HG02884 (cell line): ENCODE measurements around the gene SEMA3F.

Experiments used
- ATAC-seq: cut with Tn5 transposase; IDR thresholded peaks from one replicate; pipeline ENCODE4 v1.9.1; 2021; ENCODE audit warnings: mild to moderate bottlenecking, moderate library complexity; ENCODE audit not compliant: unreplicated experiment

The SEMA3F gene

DNA sequence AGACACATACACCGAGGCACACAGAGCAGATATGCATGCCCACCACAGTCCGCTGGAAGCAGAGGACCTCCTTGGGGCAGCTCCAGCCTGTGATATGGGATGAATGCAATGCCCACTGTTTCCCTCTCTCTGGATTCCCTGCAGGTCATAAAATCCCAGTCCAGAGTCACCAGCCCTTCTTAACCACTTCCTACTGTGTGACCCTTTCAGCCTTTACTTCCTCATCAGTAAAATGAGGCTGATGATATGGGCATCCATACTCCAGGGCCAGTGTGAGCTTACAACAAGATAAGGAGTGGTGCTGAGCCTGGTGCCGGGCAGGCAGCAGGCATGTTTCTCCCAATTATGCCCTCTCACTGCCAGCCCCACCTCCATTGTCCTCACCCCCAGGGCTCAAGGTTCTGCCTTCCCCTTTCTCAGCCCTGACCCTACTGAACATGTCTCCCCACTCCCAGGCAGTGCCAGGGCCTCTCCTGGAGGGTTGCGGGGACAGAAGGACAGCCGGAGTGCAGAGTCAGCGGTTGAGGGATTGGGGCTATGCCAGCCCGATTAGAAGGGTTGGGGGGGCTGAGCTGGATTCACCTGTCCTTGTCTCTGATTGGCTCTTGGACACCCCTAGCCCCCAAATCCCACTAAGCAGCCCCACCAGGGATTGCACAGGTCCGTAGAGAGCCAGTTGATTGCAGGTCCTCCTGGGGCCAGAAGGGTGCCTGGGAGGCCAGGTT is 36.0 kb downstream of the SEMA3F start, which contains the start of gene GNAT1:
GNAT1 (plus strand) TSS at position 675 of the 725 bp plus-strand sequence. CDS start 116 bp downstream, outside the sequence.
- no peak for ATAC-seq

DNA sequence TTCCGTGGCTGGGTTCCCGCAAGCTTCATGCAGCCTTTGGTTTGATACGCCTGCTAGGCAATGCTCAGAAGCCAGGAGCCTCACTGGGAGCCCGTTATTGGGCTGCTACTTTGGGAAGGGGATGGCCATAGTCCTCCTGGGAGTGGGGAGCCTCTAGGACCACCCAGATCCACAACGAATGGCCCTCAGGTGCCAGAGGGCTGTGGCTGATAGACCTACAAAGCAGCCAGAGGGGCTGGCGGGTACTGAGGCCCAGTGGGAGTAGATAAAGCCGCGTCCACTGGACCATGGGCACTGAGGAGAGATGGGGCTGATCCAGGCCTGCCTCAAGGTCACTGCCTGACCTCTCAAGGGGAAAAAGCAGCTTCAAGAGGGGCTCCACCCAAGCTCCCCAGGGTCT is 37.0 kb downstream of the SEMA3F start:
- no peak for ATAC-seq

DNA sequence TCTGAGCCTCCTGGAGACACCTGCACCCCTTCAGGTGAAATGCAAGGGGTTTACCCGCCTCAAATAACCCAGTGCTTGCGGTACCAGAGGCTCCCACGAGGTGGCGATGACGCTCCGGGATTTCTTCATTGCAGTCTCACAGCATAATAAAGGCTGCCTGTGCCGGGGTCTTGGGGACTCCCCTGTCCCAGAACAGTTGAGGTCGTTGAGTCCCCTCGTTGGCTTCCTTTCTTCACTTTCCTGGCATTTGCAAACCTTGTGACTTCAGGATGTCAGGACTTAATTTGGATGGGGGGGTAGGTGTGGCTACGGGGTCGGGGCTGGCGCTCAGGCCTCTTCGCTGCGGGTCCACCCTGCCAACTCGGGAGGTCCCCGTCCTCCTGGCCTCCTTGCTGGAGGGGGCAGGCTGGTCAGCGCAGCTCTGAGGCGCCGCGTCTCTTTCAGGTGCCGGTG is 37.6 kb downstream of the SEMA3F start:
- no peak for ATAC-seq

DNA sequence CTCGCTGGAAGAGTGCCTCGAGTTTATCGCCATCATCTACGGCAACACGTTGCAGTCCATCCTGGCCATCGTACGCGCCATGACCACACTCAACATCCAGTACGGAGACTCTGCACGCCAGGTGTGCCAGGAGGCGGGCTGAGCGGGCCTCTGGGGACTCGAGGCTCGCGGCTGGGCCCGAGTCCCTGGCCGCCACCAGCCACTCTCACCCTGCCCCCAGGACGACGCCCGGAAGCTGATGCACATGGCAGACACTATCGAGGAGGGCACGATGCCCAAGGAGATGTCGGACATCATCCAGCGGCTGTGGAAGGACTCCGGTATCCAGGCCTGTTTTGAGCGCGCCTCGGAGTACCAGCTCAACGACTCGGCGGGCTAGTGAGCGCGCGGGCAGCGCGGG is 38.2 kb downstream of the SEMA3F start:
- ATAC-seq = no peak

DNA sequence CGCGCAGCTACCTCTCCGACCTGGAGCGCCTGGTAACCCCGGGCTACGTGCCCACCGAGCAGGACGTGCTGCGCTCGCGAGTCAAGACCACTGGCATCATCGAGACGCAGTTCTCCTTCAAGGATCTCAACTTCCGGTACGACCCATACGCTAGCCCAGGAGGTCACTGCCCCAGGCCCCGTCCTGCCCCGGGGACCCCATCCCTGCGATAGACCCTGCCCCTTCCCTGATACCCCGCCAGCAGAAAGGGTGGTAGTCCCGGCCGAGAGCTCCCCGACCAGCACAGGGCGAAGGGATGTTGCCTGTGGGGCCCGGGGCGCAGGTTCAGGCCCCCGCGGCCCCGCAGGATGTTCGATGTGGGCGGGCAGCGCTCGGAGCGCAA is 38.6 kb downstream of the SEMA3F start:
- ATAC-seq = no peak

DNA sequence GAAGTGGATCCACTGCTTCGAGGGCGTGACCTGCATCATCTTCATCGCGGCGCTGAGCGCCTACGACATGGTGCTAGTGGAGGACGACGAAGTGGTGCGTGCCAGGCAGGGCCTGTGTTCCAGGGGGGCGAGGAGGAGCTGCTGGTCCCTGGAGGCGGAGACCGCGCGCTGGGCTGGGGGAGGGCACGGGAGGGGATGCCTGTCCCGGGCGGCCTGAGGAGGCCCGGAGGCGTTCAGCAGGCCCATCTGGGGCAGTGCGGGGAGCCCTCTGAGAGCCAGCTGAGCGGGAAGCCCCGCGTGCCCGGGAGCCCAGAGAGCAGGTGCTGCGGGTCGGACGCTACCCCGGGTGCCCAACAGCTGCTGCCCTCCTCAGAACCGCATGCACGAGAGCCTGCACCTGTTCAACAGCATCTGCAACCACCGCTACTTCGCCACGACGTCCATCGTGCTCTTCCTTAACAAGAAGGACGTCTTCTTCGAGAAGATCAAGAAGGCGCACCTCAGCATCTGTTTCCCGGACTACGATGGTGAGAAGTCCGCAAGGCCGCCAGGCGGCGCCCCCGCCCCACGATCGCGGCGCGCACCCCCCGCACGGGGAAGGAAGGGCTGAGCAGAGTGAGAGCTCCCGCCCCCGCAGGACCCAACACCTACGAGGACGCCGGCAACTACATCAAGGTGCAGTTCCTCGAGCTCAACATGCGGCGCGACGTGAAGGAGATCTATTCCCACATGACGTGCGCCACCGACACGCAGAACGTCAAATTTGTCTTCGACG is 39.2 kb downstream of the SEMA3F start:
- no peak for ATAC-seq

DNA sequence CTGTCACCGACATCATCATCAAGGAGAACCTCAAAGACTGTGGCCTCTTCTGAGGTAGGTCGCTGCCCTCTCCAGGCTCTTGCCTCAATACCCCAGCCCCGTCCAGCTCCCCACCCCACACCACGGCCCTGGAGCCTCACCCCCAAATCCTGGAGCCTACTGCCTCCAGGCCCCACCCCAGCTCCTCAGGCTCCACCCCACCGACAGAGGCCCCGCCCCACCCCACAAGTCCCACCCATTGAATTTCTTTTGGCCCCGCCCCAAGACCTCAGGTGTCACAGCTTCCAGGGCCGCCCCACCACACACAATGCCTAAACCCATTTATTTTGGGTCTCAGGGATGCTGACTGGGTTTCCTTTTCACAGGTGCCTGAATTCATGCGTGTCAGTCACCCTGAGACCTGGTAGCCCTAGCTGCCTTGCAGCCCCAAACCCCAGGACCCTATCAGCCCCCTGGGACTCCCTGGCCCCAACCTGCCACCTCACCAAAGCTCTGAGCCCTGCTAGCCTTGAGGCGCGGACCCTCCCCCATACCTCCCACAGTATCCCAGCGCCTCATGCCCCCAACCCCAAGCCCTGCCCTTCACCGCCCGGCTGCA is 39.9 kb downstream of the SEMA3F start:
- no peak for ATAC-seq

DNA sequence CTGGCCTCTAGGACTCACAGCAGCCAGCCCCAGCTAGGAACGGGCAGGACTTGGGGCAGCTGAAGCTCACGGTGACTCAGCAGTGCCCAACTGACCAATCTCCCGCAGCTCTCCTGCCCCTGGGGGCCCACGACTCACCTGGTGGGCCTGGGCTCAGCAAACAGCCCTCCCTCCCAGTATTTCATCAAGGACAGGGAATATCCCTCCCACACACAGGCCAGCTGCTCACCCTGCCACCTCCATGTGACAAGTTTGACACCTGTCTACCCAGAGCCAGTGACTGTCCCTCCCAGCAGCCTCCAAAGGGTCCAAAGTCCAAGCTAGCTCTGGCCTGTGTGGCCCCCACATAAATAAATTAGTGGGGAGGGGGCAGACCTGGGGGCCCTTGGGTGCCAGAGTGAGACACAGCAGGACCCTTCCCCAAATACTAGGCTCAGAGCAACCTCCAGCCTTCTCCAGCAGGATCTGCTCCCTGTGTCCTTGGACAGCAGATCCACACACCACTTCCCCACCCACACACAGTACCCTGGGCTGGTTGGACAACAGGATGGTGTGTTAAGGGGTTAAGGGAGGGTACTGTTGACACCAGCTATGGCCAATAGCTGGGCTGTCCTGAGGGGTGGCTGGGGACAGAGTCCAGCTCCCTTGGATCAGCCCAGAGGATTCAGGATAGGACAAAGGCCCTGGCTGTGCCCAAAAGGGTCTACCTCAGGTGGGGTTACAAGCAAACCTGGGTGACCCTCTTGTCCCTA is 40.6 kb downstream of the SEMA3F start:
- ATAC-seq = no peak

DNA sequence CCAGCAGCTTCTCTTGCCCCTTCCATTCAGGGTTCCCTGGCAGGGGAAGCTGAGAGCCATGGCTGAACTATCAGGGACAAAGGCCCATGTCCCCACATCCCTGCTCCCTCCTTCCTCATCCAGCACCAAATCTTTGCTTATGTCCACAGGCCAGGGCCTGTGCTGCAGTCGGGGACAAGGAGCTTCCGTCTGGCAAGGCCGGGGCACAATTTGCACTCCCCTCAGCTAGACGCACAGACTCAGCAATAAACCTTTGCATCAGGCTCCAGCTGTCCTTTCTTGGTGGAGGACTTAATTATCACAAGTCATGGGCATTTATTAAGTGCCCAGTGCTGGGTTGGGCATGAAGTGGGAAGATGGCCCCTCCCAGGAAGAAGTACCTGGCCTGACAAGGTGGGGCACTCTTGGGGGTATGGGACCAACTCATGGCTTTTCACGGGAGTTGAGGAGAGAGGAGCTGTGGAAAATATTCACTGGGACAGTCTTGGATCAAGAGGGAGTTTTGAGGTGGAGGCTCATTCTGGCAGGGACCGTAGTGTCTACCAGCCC is 41.2 kb downstream of the SEMA3F start:
- ATAC-seq = no peak

DNA sequence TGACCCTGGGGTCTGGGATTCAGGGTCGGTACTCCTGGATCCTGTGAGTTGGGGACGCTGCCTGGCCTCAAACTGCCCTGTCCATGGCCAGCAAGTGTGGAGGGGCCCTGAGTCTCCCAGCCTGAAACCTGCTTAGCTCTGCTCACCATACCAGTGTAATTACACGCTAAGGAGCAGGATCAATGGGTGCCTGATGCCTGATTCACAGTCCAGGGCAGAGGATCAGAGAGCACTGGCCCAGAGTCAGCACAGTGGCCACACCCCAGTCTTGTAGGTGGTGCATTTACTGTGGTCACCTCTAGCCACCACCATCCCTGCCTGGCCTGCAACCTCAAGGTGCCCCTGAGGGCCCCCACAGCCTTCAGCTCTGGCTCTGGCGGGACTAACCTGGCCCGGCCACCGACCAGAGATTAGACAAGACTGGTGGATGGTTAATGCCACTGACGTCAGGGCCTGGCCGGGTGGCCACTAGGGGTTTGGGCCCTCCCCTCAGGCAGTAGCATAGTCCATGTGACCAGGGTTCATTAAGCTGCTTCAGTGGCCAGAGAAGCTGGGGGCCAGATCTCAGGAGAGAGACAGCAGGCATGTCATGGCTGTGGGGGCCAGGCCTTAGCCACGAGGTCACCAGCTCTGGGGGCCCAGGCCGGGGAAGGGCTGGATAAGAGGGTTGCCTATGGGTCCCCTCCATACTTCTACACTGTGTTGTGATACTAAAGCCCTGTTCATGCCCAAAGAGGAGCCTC is 46.6 kb downstream of the SEMA3F start:
- no peak for ATAC-seq

DNA sequence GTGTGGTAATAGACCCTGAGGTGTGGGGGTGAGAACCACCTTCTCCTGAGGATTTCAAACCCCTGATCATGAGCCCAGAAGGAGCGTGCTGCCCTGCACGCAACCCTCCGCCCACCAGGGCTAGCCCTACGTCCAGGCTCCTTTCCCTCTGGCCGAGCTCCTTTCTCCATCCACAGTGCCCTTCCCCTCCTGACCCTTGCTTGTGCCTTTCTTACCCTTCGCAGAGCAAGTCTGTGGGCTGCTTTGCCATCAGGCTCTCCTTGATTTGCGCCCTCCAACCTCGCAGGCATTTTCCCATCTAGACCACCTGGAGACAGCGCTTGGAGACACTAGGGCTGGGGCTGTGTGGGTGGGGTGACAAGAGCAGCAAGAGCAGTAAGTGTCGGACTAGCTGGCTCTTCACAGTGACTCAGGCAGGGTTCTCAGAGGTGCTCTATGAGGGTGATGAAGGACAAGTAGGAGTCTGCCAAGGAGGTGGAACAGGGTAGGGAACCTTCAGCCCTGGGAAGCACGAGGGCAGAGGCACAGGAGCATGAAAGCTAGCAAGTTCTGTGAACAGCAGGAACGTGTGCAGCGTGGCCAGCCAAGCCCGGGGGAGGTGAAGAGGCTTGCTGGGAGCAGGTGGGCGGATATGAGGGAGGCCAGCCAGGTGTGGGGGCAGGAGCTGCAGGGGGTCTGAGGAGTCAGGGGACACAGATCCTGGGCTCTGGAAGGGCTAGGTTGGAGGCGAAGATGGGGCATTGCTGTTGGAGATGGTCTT is 47.4 kb downstream of the SEMA3F start:
- ATAC-seq = no peak

DNA sequence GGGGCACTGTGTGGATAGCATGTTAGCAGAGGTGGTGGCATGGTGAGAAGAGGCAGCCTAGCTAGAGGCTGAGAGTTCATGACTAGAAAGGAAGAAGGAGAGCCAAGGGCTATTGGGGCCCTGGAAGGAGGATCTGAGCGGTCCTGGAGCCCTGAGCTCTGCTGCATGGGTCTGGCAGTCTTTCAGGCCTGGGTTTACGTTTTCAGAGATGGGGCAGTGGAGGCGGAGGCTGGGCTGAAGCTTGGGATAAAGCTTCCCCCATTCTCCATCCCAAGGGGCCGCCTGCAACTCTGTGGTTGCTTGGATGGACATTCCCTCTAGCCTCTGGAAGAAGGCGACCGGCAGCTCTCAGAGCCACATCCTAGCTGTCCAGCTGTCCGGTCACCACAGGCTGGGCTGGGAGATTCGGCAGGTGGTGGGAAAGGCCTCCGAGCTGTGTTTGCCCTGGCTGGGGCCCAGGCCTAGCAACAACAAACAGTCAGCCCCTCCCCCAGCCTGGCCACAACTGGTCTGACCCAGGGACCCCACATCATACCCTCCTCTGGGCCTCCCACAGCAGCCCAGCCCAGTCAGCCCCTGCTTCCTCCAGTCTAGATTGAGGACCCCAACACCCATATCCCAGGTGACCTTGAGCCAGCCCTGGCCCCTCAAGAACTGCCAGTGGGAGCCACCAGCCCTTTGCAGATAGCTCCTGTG is 48.1 kb downstream of the SEMA3F start:
- ATAC-seq = no peak

DNA sequence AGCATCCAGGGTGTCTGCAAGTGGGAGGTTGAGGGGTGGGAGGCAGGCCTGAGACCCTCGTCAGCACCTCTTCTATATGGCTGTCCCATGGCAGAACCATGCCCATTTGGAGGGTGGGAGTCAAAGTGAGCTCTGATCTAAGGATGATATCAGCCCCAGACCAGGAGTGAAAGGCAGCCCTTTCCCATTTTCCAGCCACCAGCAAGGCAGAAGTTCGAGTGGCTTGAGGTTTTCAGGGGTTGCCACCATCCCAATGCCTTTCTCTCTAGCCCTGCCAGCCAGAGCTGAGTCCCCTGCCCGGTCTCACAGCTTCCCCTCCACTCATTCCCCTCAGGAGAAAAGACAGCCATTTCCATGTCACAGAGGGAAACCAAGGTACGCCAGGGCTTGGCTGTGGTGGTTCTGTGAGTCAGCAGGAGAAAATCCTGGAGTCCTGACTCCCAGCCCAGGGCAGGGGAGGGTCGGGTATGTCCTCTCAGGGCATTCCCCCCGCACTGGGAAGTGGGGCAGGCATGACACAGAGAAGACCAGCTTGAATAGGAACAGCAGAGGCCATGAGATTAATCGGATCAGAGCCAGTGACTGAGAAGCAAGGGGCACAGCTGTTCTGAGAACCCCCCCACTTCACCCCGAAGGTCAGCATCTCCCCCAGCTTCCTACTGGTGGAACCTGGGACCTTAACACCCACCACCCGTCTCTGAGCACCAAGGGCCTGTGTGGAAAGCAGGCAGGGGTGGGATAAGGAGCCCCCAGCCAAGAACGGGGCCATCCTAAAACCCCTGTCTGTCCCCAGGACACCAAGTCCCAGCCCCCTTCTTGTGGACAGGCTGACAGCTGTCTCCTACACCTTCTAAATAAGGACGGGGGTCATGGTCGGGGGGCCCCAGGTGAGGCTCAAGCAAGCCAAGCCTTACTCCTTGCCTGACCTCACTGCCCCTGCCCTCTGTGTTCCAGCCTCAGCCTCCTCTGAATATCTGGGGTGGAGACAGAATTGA is 49.0 kb downstream of the SEMA3F start:
- no peak for ATAC-seq

DNA sequence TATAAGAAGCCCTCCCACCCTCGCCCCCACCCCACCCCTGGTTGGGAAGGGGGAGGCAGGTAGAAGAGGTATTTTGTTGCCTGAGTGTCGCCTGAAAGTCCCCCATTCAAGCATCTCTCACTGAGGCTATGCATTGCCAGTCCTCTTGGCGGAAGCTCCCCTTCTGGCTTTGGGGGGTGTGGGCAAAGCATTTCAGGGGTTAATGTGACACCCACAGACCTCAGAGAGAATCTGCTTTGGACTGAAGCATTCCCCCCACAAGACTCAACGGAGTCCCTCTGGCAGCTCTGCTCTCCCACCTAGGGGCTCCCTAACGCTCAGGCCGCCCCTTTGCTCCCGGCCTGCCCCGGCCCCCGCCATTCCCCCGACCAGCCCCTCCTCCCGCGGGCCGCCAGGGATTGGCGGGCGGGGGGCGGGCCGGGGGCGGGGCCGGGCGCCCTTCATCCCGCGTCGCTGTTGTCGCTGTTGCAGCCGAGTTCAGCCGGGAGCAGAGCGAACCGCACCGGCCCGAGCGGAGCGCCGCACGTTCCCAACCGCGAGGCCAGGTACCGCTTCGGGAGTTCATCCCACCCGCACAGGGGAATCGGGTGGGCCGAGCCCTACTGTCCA is 49.8 kb downstream of the SEMA3F start, which contains the start of gene SLC38A3:
SLC38A3 (plus strand) TSS at position 468 of the 609 bp plus-strand sequence. CDS start 8,929 bp downstream, outside the sequence.
- no peak for ATAC-seq

DNA sequence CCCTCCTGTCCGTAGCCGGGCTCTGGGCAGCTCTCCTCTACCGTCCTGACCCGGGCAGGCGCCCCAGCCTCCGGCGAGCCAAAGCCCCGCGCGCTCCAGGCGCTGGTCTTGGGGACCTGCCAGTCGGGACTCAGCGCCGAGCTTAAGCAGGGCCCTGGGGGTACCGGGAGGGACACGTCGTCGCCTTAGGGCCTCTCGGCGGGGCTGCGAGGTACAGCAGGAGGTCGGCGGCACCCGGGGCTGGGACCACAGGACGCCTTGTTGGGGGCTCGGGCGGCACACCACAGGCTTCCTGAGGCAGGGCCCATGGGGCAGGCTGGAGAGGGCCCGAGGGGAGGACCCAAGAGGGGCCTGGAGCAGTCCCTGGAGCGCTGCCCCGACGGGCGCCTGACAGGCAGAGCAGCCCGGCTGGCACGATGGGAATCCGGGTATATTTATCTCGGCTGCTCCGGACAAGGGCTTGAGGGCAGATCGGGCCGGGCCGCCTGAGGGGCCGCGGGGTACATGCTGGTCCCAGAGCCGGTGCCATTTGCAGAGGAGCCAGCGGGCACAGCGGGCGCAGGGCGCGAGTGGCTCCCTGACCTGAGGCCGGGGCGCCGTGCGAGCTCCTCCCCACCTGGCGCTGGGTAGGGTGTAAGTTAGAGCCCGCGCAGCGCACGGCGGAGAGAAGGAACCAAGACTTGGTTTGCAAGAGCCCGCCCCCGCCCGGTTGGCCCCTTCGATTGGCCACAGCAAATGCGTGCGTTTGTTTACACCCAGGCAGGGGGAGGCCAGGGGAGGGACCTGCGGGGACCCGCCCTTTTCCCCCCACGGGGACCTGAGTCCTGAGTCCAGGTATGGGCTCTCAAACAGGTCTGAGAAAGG is 50.5 kb downstream of the SEMA3F start:
- no peak for ATAC-seq
